HepG2 (cell line): ENCODE results near the gene ZNF277. TPM values are rescaled to one million over a fixed set of nuclear protein-coding genes. Genes with fewer than 3 reads are reported as not detected.
A peak's percentile ranks its signal among the peaks of the same experiment; 100 is the strongest.

Experiments
- BHLHE40 ChIP-seq: IDR thresholded peaks from 2 replicates; pipeline ENCODE4 v1.6.1; 2011; ENCODE audit warnings: low read length, improper control_type of control experiment
- CHD2 ChIP-seq: IDR thresholded peaks from 2 replicates; pipeline ENCODE4 v1.6.1; 2011; ENCODE audit warnings: low read depth, low read length, improper control_type of control experiment
- DPF2 ChIP-seq: sonication (generic); formaldehyde crosslinking; IDR thresholded peaks from 2 replicates; pipeline ENCODE4 v1.4.0; 2020; ENCODE audit warnings: mild to moderate bottlenecking, low read depth, missing genetic modification reagents, borderline replicate concordance
- EHMT2 ChIP-seq: fragments of 200-600 bp; sonication (generic); IDR thresholded peaks from 2 replicates; pipeline ENCODE4 v1.7.0; 2017; ENCODE audit warnings: antibody characterized with exemption, low read depth, low read length, borderline replicate concordance
- KLF9 ChIP-seq: IDR thresholded peaks from 2 replicates; pipeline ENCODE4 v1.6.1; 2016; ENCODE audit warnings: low read depth
- MXI1 ChIP-seq: IDR thresholded peaks from 3 replicates; pipeline ENCODE4 v1.6.1; 2012; ENCODE audit warnings: low read depth, low read length, inconsistent platforms, borderline replicate concordance
- NFKBIZ ChIP-seq: IDR thresholded peaks from 2 replicates; pipeline ENCODE4 v1.6.1; 2018; ENCODE audit warnings: missing genetic modification reagents, missing compliant biosample characterization
- RAD51 ChIP-seq: fragments of 450-650 bp; IDR thresholded peaks from 2 replicates; pipeline ENCODE4 v1.6.1; 2016; ENCODE audit warnings: borderline replicate concordance
- SAP130 ChIP-seq: IDR thresholded peaks from 2 replicates; pipeline ENCODE4 v1.6.1; 2016; ENCODE audit warnings: low read depth
- ZBTB4 ChIP-seq: sonication (generic); formaldehyde crosslinking; IDR thresholded peaks from 2 replicates; pipeline ENCODE4 v1.4.0; 2020; ENCODE audit warnings: missing genetic modification reagents, mild to moderate bottlenecking, borderline replicate concordance
- ZNF264 ChIP-seq: sonication (generic); formaldehyde crosslinking; IDR thresholded peaks from 2 replicates; pipeline ENCODE4 v1.4.0; 2020; ENCODE audit warnings: missing genetic modification reagents
- ZNF329 ChIP-seq: sonication (generic); formaldehyde crosslinking; IDR thresholded peaks from 2 replicates; pipeline ENCODE4 v1.9.0; 2021; ENCODE audit warnings: low read depth, mild to moderate bottlenecking, missing genetic modification reagents
- ZNF33A ChIP-seq: sonication (generic); formaldehyde crosslinking; IDR thresholded peaks from 2 replicates; pipeline ENCODE4 v1.5.1; 2020; ENCODE audit warnings: missing genetic modification reagents, mild to moderate bottlenecking, moderate library complexity, borderline replicate concordance
- ZNF484 ChIP-seq: sonication (generic); formaldehyde crosslinking; IDR thresholded peaks from 2 replicates; pipeline ENCODE4 v1.5.1; 2020; ENCODE audit warnings: mild to moderate bottlenecking, low read depth, missing genetic modification reagents, borderline replicate concordance
- ZNF7 ChIP-seq: IDR thresholded peaks from 2 replicates; pipeline ENCODE4 v1.6.1; 2016; ENCODE audit warnings: missing biosample characterization, missing genetic modification reagents
- polyA plus RNA-seq, 8 experiments: library from polyadenylated mRNA; depleted of rRNA in 3 of 8; stranded (reverse) in 7 of 8; unstranded in 1 of 8; fragments of >200 nt; fragmentation: Illumina TruSeq in 4 of 8; extraction: Trizol in 4 of 8; gene quantifications; 2 replicates each; pipeline versions ENCODE4 v1.2.1 to v1.2.3, GENCODE V29; 2011 to 2016; ENCODE audit warnings: low read depth in 4 of 8, missing spikeins in 1 of 8, mixed read lengths in 1 of 8; ENCODE audit not compliant: insufficient read depth in 1 of 8
- total RNA-seq, 5 experiments: library from RNA; depleted of rRNA; stranded (reverse); fragments of >200 nt; fragmentation: Illumina TruSeq; extraction: Trizol; gene quantifications; 2 replicates each; pipeline ENCODE4 v1.2.3, GENCODE V29; 2016; ENCODE audit warnings: low read depth in 1 of 5
- TF ChIP-seq, protein P1 (sequence below): IDR thresholded peaks from 2 replicates; pipeline ENCODE4 v1.6.1; 2018; ENCODE audit warnings: missing genetic modification reagents, mild to moderate bottlenecking, missing compliant biosample characterization
- TF ChIP-seq, protein P2 (sequence below): IDR thresholded peaks from 2 replicates; pipeline ENCODE4 v1.6.1; 2016; ENCODE audit warnings: missing biosample characterization, missing genetic modification reagents, low read depth
- TF ChIP-seq, protein P3 (sequence below): sonication (generic); formaldehyde crosslinking; IDR thresholded peaks from 2 replicates; pipeline ENCODE4 v1.4.0; 2020; ENCODE audit warnings: missing genetic modification reagents, borderline replicate concordance
- TF ChIP-seq, protein P4 (sequence below): sonication (generic); formaldehyde crosslinking; IDR thresholded peaks from 2 replicates; pipeline ENCODE4 v1.4.0; 2020; ENCODE audit warnings: missing genetic modification reagents

ZNF277 gene
- total and polyA plus RNA-seq, 2 of the 13 experiments (the other 11 are each of a cell fraction or from before 2014, with no cell fraction given): 29.1 to 30.1 TPM

DNA sequence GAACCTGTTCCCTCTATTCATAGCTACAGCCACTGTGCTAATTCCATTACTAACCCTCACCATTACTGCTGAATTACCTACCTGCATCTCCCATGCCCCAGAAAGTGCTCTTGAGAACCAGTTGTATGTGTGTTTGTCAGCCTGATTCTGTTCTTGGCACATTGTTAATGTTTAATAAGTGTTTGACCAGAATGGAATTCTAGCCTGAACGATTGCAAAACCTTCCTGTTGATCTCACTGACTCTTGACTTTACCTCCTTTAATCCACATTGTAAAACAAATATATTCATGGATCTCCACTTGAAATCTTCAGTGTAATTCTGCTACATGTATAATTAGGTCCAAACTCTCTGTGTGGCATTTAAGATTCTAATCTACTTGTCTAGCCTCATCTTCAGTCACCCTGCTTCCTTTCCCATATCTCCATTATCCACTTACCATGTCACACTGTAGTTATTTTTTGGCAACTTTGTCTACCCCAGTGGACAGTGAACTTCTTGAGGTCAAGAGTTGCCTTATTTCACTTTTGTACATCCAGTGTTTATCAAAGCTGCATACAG, 4.9 kb downstream of the ZNF277 start (continued):
- TF ChIP-seq ZBTB4 (CRISPR knock-in tag): no peak
- peak; percentile 74; the same call in 1 of the 2 replicates for TF ChIP-seq NFKBIZ
- TF ChIP-seq MXI1: peak; percentile 39; the same call in 1 of the 3 replicates
- TF ChIP-seq, protein P1, sequence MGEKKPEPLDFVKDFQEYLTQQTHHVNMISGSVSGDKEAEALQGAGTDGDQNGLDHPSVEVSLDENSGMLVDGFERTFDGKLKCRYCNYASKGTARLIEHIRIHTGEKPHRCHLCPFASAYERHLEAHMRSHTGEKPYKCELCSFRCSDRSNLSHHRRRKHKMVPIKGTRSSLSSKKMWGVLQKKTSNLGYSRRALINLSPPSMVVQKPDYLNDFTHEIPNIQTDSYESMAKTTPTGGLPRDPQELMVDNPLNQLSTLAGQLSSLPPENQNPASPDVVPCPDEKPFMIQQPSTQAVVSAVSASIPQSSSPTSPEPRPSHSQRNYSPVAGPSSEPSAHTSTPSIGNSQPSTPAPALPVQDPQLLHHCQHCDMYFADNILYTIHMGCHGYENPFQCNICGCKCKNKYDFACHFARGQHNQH (CRISPR knock-in tag): peak; percentile 34; the same call in 1 of the 2 replicates
- TF ChIP-seq ZNF329: no peak
- no peak for TF ChIP-seq ZNF7 (CRISPR knock-in tag)
- TF ChIP-seq, protein P2, sequence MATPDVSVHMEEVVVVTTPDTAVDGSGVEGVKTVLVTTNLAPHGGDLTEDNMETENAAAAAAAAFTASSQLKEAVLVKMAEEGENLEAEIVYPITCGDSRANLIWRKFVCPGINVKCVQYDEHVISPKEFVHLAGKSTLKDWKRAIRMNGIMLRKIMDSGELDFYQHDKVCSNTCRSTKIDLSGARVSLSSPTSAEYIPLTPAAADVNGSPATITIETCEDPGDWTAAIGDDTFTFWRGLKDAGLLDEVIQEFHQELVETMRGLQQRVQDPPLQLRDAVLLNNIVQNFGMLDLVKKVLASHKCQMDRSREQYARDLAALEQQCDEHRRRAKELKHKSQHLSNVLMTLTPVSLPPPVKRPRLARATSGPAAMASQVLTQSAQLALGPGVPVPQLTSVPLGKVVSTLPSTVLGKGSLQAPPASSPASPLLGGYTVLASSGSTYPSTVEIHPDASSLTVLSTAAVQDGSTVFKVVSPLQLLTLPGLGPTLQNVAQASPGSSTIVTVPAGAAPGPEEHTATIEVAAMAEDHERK: no peak
- TF ChIP-seq DPF2 (CRISPR knock-in tag): peak; percentile 83; the same call in 1 of the 2 replicates
- no peak for TF ChIP-seq ZNF484
- no peak for TF ChIP-seq CHD2
- peak; percentile 76; the same call in 1 of the 2 replicates for TF ChIP-seq EHMT2
- no peak for TF ChIP-seq BHLHE40
- peak; percentile 55; the same call in 1 of the 2 replicates for TF ChIP-seq ZNF33A (CRISPR knock-in tag)
- TF ChIP-seq, protein P3, sequence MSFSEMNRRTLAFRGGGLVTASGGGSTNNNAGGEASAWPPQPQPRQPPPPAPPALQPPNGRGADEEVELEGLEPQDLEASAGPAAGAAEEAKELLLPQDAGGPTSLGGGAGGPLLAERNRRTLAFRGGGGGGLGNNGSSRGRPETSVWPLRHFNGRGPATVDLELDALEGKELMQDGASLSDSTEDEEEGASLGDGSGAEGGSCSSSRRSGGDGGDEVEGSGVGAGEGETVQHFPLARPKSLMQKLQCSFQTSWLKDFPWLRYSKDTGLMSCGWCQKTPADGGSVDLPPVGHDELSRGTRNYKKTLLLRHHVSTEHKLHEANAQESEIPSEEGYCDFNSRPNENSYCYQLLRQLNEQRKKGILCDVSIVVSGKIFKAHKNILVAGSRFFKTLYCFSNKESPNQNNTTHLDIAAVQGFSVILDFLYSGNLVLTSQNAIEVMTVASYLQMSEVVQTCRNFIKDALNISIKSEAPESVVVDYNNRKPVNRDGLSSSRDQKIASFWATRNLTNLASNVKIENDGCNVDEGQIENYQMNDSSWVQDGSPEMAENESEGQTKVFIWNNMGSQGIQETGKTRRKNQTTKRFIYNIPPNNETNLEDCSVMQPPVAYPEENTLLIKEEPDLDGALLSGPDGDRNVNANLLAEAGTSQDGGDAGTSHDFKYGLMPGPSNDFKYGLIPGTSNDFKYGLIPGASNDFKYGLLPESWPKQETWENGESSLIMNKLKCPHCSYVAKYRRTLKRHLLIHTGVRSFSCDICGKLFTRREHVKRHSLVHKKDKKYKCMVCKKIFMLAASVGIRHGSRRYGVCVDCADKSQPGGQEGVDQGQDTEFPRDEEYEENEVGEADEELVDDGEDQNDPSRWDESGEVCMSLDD (CRISPR knock-in tag): no peak
- peak; percentile 84 for TF ChIP-seq SAP130 (CRISPR knock-in tag)
- TF ChIP-seq RAD51: no peak
- TF ChIP-seq KLF9 (CRISPR knock-in tag): no peak
- 0 out of 2 replicates have a peak, but pooled peaks have one; percentile 52 for TF ChIP-seq ZNF264 (CRISPR knock-in tag)
- TF ChIP-seq, protein P4, sequence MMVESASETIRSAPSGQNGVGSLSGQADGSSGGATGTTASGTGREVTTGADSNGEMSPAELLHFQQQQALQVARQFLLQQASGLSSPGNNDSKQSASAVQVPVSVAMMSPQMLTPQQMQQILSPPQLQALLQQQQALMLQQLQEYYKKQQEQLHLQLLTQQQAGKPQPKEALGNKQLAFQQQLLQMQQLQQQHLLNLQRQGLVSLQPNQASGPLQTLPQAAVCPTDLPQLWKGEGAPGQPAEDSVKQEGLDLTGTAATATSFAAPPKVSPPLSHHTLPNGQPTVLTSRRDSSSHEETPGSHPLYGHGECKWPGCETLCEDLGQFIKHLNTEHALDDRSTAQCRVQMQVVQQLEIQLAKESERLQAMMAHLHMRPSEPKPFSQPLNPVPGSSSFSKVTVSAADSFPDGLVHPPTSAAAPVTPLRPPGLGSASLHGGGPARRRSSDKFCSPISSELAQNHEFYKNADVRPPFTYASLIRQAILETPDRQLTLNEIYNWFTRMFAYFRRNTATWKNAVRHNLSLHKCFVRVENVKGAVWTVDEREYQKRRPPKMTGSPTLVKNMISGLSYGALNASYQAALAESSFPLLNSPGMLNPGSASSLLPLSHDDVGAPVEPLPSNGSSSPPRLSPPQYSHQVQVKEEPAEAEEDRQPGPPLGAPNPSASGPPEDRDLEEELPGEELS (CRISPR knock-in tag): peak; percentile 92
